SH-SY5Y (cell line): ENCODE data around the gene GPX6.

Experiments
- GATA2 ChIP-seq: IDR thresholded peaks from 2 replicates; pipeline ENCODE4 v1.6.1; 2011; ENCODE audit warnings: mild to moderate bottlenecking, low read depth, low read length
- GATA3 ChIP-seq: IDR thresholded peaks from 2 replicates; pipeline ENCODE4 v1.6.1; 2011; ENCODE audit warnings: low read depth, mild to moderate bottlenecking, low read length, moderate library complexity

DNA sequence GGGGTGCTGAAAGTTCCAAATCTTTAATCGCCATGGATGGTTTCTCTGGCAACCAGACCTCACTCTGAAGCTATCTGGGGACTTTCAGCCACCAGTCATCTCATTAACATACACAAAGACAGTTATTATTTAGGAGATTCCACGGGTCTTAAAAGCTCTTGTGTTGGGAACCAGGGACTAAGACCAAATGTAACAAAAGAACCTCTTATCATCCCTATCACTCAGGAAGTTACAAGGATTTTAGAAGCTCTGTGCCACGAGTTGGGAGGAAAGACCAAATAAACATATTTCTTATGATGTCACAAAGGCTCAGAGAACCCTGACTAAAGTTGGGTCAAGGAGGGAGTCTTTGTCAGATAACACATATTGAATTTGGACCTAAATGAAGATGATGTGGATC is 17.7 kb downstream of the GPX6 start:
- TF ChIP-seq GATA2, result no peak
- TF ChIP-seq GATA3, result no peak
